ENCODE measurements around the gene ERCC6L2. TPM values are rescaled to one million over a fixed set of nuclear protein-coding genes. Genes with fewer than 3 reads are reported as not detected.

ERCC6L2 gene
- total and polyA plus RNA-seq, 2 donors (not counting 1 experiment from before 2014, with no cell fraction given): 10.1 to 52.0 TPM

- no peaks in the 10 kb centered on the region for H3K27me3 Mint-ChIP-seq
- no peak overlapping the region for H2AFZ ChIP-seq (ENCODE audit: insufficient read depth, low read depth, low read length, poor library complexity, severe bottlenecking)
- ATAC-seq (ENCODE audit: low read depth): no peak
- no peaks in the 10 kb centered on the region for H3K36me3 ChIP-seq (replicated peaks in 1 of 2; ENCODE audit: control extremely low read depth in 1 of 2, control insufficient read depth in 1 of 2, extremely low read depth in 1 of 2, insufficient read depth in 2 of 2, low read length in 1 of 2)
- H3K27ac ChIP-seq (ENCODE audit: low read length in 2 of 2): no peak overlapping the region
- POLR2A ChIA-PET: no interaction called here
- peaks cover 22% of the 10 kb centered on the region for H3K4me1 Mint-ChIP-seq
- no peak for DNase-seq
- H4K20me1 ChIP-seq (ENCODE audit: control insufficient read depth, insufficient read depth, low read length, poor library complexity, severe bottlenecking): no peaks in the 10 kb centered on the region
- H3K79me2 ChIP-seq (ENCODE audit: control insufficient read depth, insufficient read depth, low read length): no peaks in the 10 kb centered on the region
- no peak overlapping the region for H3K4me2 ChIP-seq (replicated peaks; ENCODE audit: low read depth, low read length, poor library complexity, severe bottlenecking)
- peaks cover 2% of the 10 kb centered on the region for H3K9me3 Mint-ChIP-seq (ENCODE audit: insufficient read depth)
- H3K4me3 ChIP-seq (ENCODE audit: control extremely low read depth in 1 of 5, extremely low read depth in 1 of 5, insufficient read depth in 1 of 5, low read depth in 2 of 5, low read length in 4 of 5): no peak overlapping the region
- H3K9me3 ChIP-seq (ENCODE audit: control extremely low read depth in 1 of 3, control insufficient read depth in 2 of 3, insufficient read depth in 1 of 3, low read length in 2 of 3): peaks cover 0 to 11% (median 11%) of the 10 kb centered on the region in 3 donors
- H3K27me3 ChIP-seq (replicated peaks in 1 of 4; ENCODE audit: control extremely low read depth in 1 of 4, control insufficient read depth in 3 of 4, insufficient read depth in 4 of 4, low read length in 3 of 4): no peaks in the 10 kb centered on the region
- no peak overlapping the region for H3K4me3 Mint-ChIP-seq
- intact Hi-C loops (cut with micrococcal nuclease): no loop called here
- TF ChIP-seq CTCF (IDR thresholded peaks at IDR 0.05) (no peak), EZH2 (IDR thresholded peaks at IDR 0.05; ENCODE audit: borderline replicate concordance, insufficient read depth, low read depth, low read length, poor library complexity, severe bottlenecking) (no peak)
- no peak overlapping the region for H3K9ac ChIP-seq (ENCODE audit: low read length)
- CTCF ChIA-PET: no interaction called here
- peaks cover 10 to 13% of the 10 kb centered on the region in 2 donors for H3K4me1 ChIP-seq (ENCODE audit: control insufficient read depth in 2 of 2, insufficient read depth in 2 of 2, low read length in 2 of 2)
- no peak overlapping the region for H3K27ac Mint-ChIP-seq
Measured at GRCh38 chr9:95862343-95862742, 13.1 kb upstream of the ERCC6L2 start.

- CTCF ChIA-PET: no interaction called here
- H3K79me2 ChIP-seq (ENCODE audit: control insufficient read depth, insufficient read depth, low read length): no peaks in the 10 kb centered on the region
- no peak overlapping the region for H3K4me2 ChIP-seq (replicated peaks; ENCODE audit: low read depth, low read length, poor library complexity, severe bottlenecking)
- no peaks in the 10 kb centered on the region for H4K20me1 ChIP-seq (ENCODE audit: control insufficient read depth, insufficient read depth, low read length, poor library complexity, severe bottlenecking)
- no peak for ATAC-seq (ENCODE audit: low read depth)
- intact Hi-C loops (cut with micrococcal nuclease): no loop called here
- Mint-ChIP-seq H3K4me3 (no peak overlapping the region), H3K4me1 (no peaks in the 10 kb centered on the region), H3K27me3 (no peaks in the 10 kb centered on the region), H3K9me3 (ENCODE audit: insufficient read depth) (peaks cover 2% of the 10 kb centered on the region), H3K27ac (no peak overlapping the region)
- H3K4me3 ChIP-seq (ENCODE audit: control extremely low read depth in 1 of 5, extremely low read depth in 1 of 5, insufficient read depth in 1 of 5, low read depth in 2 of 5, low read length in 4 of 5): no peak overlapping the region
- H2AFZ ChIP-seq (ENCODE audit: insufficient read depth, low read depth, low read length, poor library complexity, severe bottlenecking): no peak overlapping the region
- no peak overlapping the region for H3K27ac ChIP-seq (ENCODE audit: low read length in 2 of 2)
- TF ChIP-seq CTCF (IDR thresholded peaks at IDR 0.05) (no peak), EZH2 (IDR thresholded peaks at IDR 0.05; ENCODE audit: borderline replicate concordance, insufficient read depth, low read depth, low read length, poor library complexity, severe bottlenecking) (no peak)
- H3K9ac ChIP-seq (ENCODE audit: low read length): no peak overlapping the region
- H3K36me3 ChIP-seq (replicated peaks in 1 of 2; ENCODE audit: control extremely low read depth in 1 of 2, control insufficient read depth in 1 of 2, extremely low read depth in 1 of 2, insufficient read depth in 2 of 2, low read length in 1 of 2): no peaks in the 10 kb centered on the region
- POLR2A ChIA-PET: no interaction called here
- no CpG with 5 or more reads among the region's 3 CpGs for WGBS (ENCODE audit: insufficient coverage)
- H3K27me3 ChIP-seq (replicated peaks in 1 of 4; ENCODE audit: control extremely low read depth in 1 of 4, control insufficient read depth in 3 of 4, insufficient read depth in 4 of 4, low read length in 3 of 4): no peaks in the 10 kb centered on the region
- DNase-seq: no peak
- no peaks in the 10 kb centered on the region for H3K4me1 ChIP-seq (ENCODE audit: control insufficient read depth in 2 of 2, insufficient read depth in 2 of 2, low read length in 2 of 2)
- peaks cover 0 to 11% (median 11%) of the 10 kb centered on the region in 3 donors for H3K9me3 ChIP-seq (ENCODE audit: control extremely low read depth in 1 of 3, control insufficient read depth in 2 of 3, insufficient read depth in 1 of 3, low read length in 2 of 3)
Measured at GRCh38 chr9:95864852-95865580, 10.5 kb upstream of the ERCC6L2 start.

All from B cell (primary cell).